ENCODE measurements around the gene LCK. TPM values are rescaled to one million over a fixed set of nuclear protein-coding genes. Genes with fewer than 3 reads are reported as not detected.
A peak's percentile ranks its signal among the peaks of the same experiment; 100 is the strongest.
"Not testable (repeated sequence)": the region's sequence is repeated elsewhere in the genome, so short reads cannot be mapped to it uniquely, and the experiment has no call there.

The LCK gene
- total RNA-seq, 8 experiments from 2014 or later, result 0.63 to 1.4 (median 1.2) TPM; not detected in 4

GRCh38 chr1:32291145-32291707 is 40.2 kb downstream of the LCK start:
- Histone ChIP-seq H3K4me1 (replicated peaks in 1 of 2) (peaks cover 0 to 5% of the 10 kb centered on the region in 2 donors), H3K27ac (no peak overlapping the region), H3K4me3 (peak overlapping the region; percentile 79 to 91 (median 88))
- peak in 1 of 8 experiments; percentile 4 for ATAC-seq (replicated peaks in 6 of 8)
- in situ Hi-C loops (cut with MboI; ENCODE audit: low pct_unique_long_range_greater_than_20kb in 2 of 9, low sequenced_read_pairs in 9 of 9, unreplicated experiment in 9 of 9), result no loop called here
- 24 to 87% (median 81%) methylated on average over 2 to 10 of the region's 10 CpGs for WGBS, 10 experiments

- ATAC-seq (replicated peaks in 6 of 8), result peak; percentile 94 to 100 (median 99)
- peak within 1 kb of the TSS; percentile 23 to 44 for H3K27ac ChIP-seq
- in situ Hi-C loops (cut with MboI; ENCODE audit: low pct_unique_long_range_greater_than_20kb in 2 of 9, low sequenced_read_pairs in 9 of 9, unreplicated experiment in 9 of 9), result no loop called here
- H3K4me3 ChIP-seq, result peak within 1 kb of the TSS; percentile 79 to 91 (median 88)
- peaks cover 0 to 5% of the 10 kb centered on the region in 2 donors for H3K4me1 ChIP-seq (replicated peaks in 1 of 2)
- WGBS, 10 experiments, result 0 to 17% (median 1%) methylated on average over 1 to 23 of the region's 67 CpGs; no CpG with 5 or more reads in 2 of the 10 experiments
These were observed 40.9 kb downstream of the LCK start, which contains the start of gene HDAC1 for GRCh38 chr1:32291708-32292538. TSS of gene HDAC1 (plus strand) at chr1:32292083. CDS start at chr1:32292170, 87 bp downstream.

GRCh38 chr1:32298211-32298610 is 47.1 kb downstream of the LCK start:
- H3K4me3 ChIP-seq; ATAC-seq (replicated peaks in 6 of 8); H3K27ac ChIP-seq; in situ Hi-C loops (cut with MboI; ENCODE audit: low pct_unique_long_range_greater_than_20kb in 2 of 9, low sequenced_read_pairs in 9 of 9, unreplicated experiment in 9 of 9); H3K4me1 ChIP-seq (replicated peaks in 1 of 2): not testable (repeated sequence)
- WGBS, 10 experiments, result 80 to 100% (median 97%) methylated on average over 1 to 10 of the region's 16 CpGs; no CpG with 5 or more reads in 2 of the 10 experiments

GRCh38 chr1:32299327-32299726 is 48.3 kb downstream of the LCK start:
- in situ Hi-C loops (cut with MboI; ENCODE audit: low pct_unique_long_range_greater_than_20kb in 2 of 9, low sequenced_read_pairs in 9 of 9, unreplicated experiment in 9 of 9), result no loop called here
- Histone ChIP-seq H3K27ac (no peak overlapping the region), H3K4me1 (replicated peaks in 1 of 2) (no peaks in the 10 kb centered on the region), H3K4me3 (no peak overlapping the region)
- ATAC-seq (replicated peaks in 6 of 8), result no peak

- no peak for ATAC-seq (replicated peaks in 6 of 8)
- Histone ChIP-seq H3K27ac (no peak overlapping the region), H3K4me1 (replicated peaks in 1 of 2) (no peaks in the 10 kb centered on the region), H3K4me3 (no peak overlapping the region)
- in situ Hi-C loops (cut with MboI; ENCODE audit: low pct_unique_long_range_greater_than_20kb in 2 of 9, low sequenced_read_pairs in 9 of 9, unreplicated experiment in 9 of 9), result no loop called here
- 92 to 100% (median 100%) methylated on average over 1 to 3 of the region's 3 CpGs for WGBS, 10 experiments
These were observed 52.3 kb downstream of the LCK start for GRCh38 chr1:32303358-32303757.

- no peak overlapping the region for H3K27ac ChIP-seq
- in situ Hi-C loops (cut with MboI; ENCODE audit: low pct_unique_long_range_greater_than_20kb in 2 of 9, low sequenced_read_pairs in 9 of 9, unreplicated experiment in 9 of 9), result no loop called here
- 73 to 100% (median 93%) methylated on average over 1 to 3 of the region's 3 CpGs; no CpG with 5 or more reads in 4 of the 10 experiments for WGBS, 10 experiments
- ATAC-seq (replicated peaks in 6 of 8), result no peak
- no peaks in the 10 kb centered on the region for H3K4me1 ChIP-seq (replicated peaks in 1 of 2)
- H3K4me3 ChIP-seq, result no peak overlapping the region
These were observed 53.0 kb downstream of the LCK start for GRCh38 chr1:32303997-32304622.

- WGBS, 10 experiments, result 70 to 100% (median 100%) methylated on average over 1 to 2 of the region's 2 CpGs; no CpG with 5 or more reads in 2 of the 10 experiments
- no peak for ATAC-seq (replicated peaks in 6 of 8)
- no peak overlapping the region for H3K4me3 ChIP-seq
- no peak overlapping the region for H3K27ac ChIP-seq
- in situ Hi-C loops (cut with MboI; ENCODE audit: low pct_unique_long_range_greater_than_20kb in 2 of 9, low sequenced_read_pairs in 9 of 9, unreplicated experiment in 9 of 9), result no loop called here
- no peaks in the 10 kb centered on the region for H3K4me1 ChIP-seq (replicated peaks in 1 of 2)
These were observed 54.2 kb downstream of the LCK start for GRCh38 chr1:32305310-32305709.

- in situ Hi-C loops (cut with MboI; ENCODE audit: low pct_unique_long_range_greater_than_20kb in 2 of 9, low sequenced_read_pairs in 9 of 9, unreplicated experiment in 9 of 9), result no loop called here
- no peak overlapping the region for H3K27ac ChIP-seq
- 57 to 100% (median 81%) methylated on average over 1 to 2 of the region's 2 CpGs; no CpG with 5 or more reads in 3 of the 10 experiments for WGBS, 10 experiments
These were observed 56.3 kb downstream of the LCK start for GRCh38 chr1:32307324-32307723.

GRCh38 chr1:32309960-32310359 is 58.9 kb downstream of the LCK start:
- in situ Hi-C loops (cut with MboI; ENCODE audit: low pct_unique_long_range_greater_than_20kb in 2 of 9, low sequenced_read_pairs in 9 of 9, unreplicated experiment in 9 of 9), result no loop called here

More at GRCh38 chr1:32307324-32307723, 56.3 kb downstream of the LCK start:
- H3K4me3 ChIP-seq, result no peak overlapping the region
- no peaks in the 10 kb centered on the region for H3K4me1 ChIP-seq (replicated peaks in 1 of 2)
- ATAC-seq (replicated peaks in 6 of 8), result no peak

GRCh38 chr1:32311709-32312393 is 60.8 kb downstream of the LCK start:
- ATAC-seq (replicated peaks in 6 of 8), result peak in 1 of 8 experiments; percentile 26
- Histone ChIP-seq H3K27ac (no peak overlapping the region), H3K4me3 (no peak overlapping the region), H3K4me1 (replicated peaks in 1 of 2) (no peaks in the 10 kb centered on the region)
- in situ Hi-C loops (cut with MboI; ENCODE audit: low pct_unique_long_range_greater_than_20kb in 2 of 9, low sequenced_read_pairs in 9 of 9, unreplicated experiment in 9 of 9), result no loop called here
- 0 to 94% (median 73%) methylated on average over 1 to 2 of the region's 2 CpGs; no CpG with 5 or more reads in 5 of the 10 experiments for WGBS, 10 experiments

More at GRCh38 chr1:32309960-32310359, 58.9 kb downstream of the LCK start:
- no peak overlapping the region for H3K27ac ChIP-seq
- H3K4me3 ChIP-seq, result no peak overlapping the region
- no peaks in the 10 kb centered on the region for H3K4me1 ChIP-seq (replicated peaks in 1 of 2)
- WGBS, 10 experiments, result 100% methylated on average over 1 of the region's 1 CpG; no CpG with 5 or more reads in 3 of the 10 experiments
- ATAC-seq (replicated peaks in 6 of 8), result no peak

- H3K4me1 ChIP-seq (replicated peaks in 1 of 2), result no peaks in the 10 kb centered on the region
- in situ Hi-C loops (cut with MboI; ENCODE audit: low pct_unique_long_range_greater_than_20kb in 2 of 9, low sequenced_read_pairs in 9 of 9, unreplicated experiment in 9 of 9), result no loop called here
- no peak overlapping the region for H3K27ac ChIP-seq
- H3K4me3 ChIP-seq, result no peak overlapping the region
- WGBS, 10 experiments, result 80 to 100% (median 88%) methylated on average over 1 to 3 of the region's 3 CpGs; no CpG with 5 or more reads in 3 of the 10 experiments
- ATAC-seq (replicated peaks in 6 of 8), result no peak
These were observed 65.8 kb downstream of the LCK start for GRCh38 chr1:32316903-32317277.

- H3K4me3 ChIP-seq, result no peak overlapping the region
- no peaks in the 10 kb centered on the region for H3K4me1 ChIP-seq (replicated peaks in 1 of 2)
- ATAC-seq (replicated peaks in 6 of 8), result no peak
- 84 to 100% (median 97%) methylated on average over 3 to 10 of the region's 10 CpGs; no CpG with 5 or more reads in 1 of the 10 experiments for WGBS, 10 experiments
- no peak overlapping the region for H3K27ac ChIP-seq
- in situ Hi-C loops (cut with MboI; ENCODE audit: low pct_unique_long_range_greater_than_20kb in 2 of 9, low sequenced_read_pairs in 9 of 9, unreplicated experiment in 9 of 9), result no loop called here
These were observed 67.2 kb downstream of the LCK start for GRCh38 chr1:32318127-32318869.

Data from motor neuron (in vitro differentiated cells).